Neuron (in vitro differentiated cells): ENCODE measurements around the gene MGST2.

ENCODE experiments used
- H2AFZ ChIP-seq: one replicate; pipeline ENCODE4 v1.6.1; 2013; ENCODE audit warnings: low read depth, mild to moderate bottlenecking, inconsistent platforms, low read length, moderate library complexity
- H3K27me3 ChIP-seq: one replicate; pipeline ENCODE4 v1.6.1; 2013; ENCODE audit warnings: low read length; ENCODE audit not compliant: insufficient read depth
- H3K36me3 ChIP-seq: one replicate; pipeline ENCODE4 v1.6.1; 2013; ENCODE audit warnings: low read length; ENCODE audit not compliant: insufficient read depth
- H3K4me1 ChIP-seq: one replicate; pipeline ENCODE4 v1.6.1; 2013; ENCODE audit warnings: low read length; ENCODE audit not compliant: insufficient read depth
- H3K4me3 ChIP-seq: 2 replicates; pipeline ENCODE4 v1.5.1; 2013; ENCODE audit warnings: mild to moderate bottlenecking, low read length, moderate library complexity
- H3K9me3 ChIP-seq: one replicate; pipeline ENCODE4 v1.6.1; 2013; ENCODE audit warnings: low read length

Gene MGST2

GRCh38 chr4:139749338-139749737, 83.7 kb downstream of the MGST2 start:
- Histone ChIP-seq H3K9me3 (no peaks in the 10 kb centered on the region), H2AFZ (no peak overlapping the region), H3K4me1 (peaks cover 39% of the 10 kb centered on the region), H3K27me3 (no peaks in the 10 kb centered on the region), H3K4me3 (no peak overlapping the region), H3K36me3 (no peaks in the 10 kb centered on the region)

DNA sequence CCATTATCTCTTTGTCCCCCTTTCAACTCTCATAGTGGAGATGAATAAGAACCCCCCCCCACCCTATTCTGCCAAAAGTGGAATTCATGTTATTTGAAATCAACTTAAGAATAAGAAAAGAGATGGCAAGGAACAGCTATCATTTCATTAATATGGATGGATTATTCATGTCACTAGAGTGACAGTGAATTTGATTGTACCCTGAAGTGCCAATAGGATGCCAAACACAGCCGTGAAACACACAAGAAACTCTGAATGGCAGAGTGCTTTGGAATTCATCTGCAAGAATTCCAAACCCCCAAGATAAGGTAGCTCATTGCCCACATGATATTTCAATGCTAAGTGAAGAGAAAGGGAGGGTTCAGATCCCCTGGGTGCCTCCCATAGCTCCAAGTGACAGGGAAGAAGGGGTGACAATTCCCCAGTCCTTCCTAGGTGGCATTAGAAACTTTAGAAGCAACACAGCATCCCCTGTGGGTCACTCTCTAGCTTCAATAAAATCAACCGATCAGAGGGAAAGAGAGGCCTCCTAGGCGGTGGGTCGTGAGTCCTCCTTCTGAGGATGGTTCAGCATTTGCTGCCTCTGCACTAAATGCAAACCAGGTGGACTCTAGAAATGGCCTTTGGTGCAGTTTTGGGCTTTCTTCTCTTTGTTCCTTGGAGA, 84.3 kb downstream of the MGST2 start:
- H3K27me3 ChIP-seq = no peaks in the 10 kb centered on the region
- H3K36me3 ChIP-seq = no peaks in the 10 kb centered on the region
- peaks cover 37% of the 10 kb centered on the region for H3K4me1 ChIP-seq
- H2AFZ ChIP-seq = no peak overlapping the region
- no peaks in the 10 kb centered on the region for H3K9me3 ChIP-seq
- no peak overlapping the region for H3K4me3 ChIP-seq

DNA sequence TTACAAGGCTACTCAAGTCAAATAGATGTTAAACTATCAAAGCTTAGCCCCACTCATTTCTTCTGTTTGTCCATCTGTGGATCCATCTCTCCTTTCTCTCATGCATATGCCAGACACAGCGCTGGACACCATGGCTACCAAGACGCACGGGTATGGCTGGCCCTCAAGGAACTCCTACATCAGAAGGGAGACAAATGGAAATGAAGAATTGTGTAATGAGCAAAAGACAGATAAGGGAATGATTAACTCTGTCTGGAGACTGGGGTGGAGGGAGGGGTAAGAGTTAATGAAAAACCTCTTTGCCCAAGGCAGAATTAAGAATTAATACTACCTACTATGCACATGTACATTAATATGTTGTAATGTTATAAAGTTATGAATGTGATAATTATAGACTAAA, 88.1 kb downstream of the MGST2 start:
- Histone ChIP-seq H2AFZ (no peak overlapping the region), H3K4me3 (no peak overlapping the region), H3K9me3 (no peaks in the 10 kb centered on the region), H3K4me1 (peaks cover 15% of the 10 kb centered on the region), H3K36me3 (no peaks in the 10 kb centered on the region), H3K27me3 (no peaks in the 10 kb centered on the region)
